Measurements from ENCODE around the gene ZNF318. TPM values are rescaled to one million over a fixed set of nuclear protein-coding genes. Genes with fewer than 3 reads are reported as not detected.
"Not testable (repeated sequence)": the region's sequence is repeated elsewhere in the genome, so short reads cannot be mapped to it uniquely, and the experiment has no call there.

Gene ZNF318
- total RNA-seq, 2 experiments from 2014 or later, result 10.0 to 10.1 TPM

DNA sequence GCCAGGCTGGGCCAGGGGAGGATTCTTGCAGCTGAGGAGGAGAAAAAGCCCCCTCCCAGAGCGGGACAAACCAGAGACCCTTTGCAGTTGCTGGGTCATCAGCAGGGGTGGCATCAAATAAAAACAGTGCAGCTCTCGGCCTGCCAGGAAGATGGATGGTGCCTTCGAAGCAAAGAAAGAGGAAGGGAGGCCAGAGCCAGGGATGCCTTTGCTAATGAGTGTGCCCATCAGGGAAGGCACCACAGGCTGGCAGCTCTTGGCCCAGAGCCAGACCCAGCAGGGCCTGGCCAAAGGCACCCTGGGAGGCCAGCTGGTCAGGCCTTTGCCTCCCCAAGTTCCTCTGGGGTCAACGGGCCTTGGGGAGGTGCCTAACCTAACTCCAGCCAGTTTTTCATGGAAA is 26.3 kb upstream of the ZNF318 start:
- Mint-ChIP-seq H3K9me3 (no peaks in the 10 kb centered on the region), H3K4me3 (no peak overlapping the region), H3K27me3 (peaks cover 20% of the 10 kb centered on the region), H3K36me3 (no peaks in the 10 kb centered on the region), H3K4me1 (peaks cover 18% of the 10 kb centered on the region), H3K27ac (no peak overlapping the region)
- no peak for DNase-seq

DNA sequence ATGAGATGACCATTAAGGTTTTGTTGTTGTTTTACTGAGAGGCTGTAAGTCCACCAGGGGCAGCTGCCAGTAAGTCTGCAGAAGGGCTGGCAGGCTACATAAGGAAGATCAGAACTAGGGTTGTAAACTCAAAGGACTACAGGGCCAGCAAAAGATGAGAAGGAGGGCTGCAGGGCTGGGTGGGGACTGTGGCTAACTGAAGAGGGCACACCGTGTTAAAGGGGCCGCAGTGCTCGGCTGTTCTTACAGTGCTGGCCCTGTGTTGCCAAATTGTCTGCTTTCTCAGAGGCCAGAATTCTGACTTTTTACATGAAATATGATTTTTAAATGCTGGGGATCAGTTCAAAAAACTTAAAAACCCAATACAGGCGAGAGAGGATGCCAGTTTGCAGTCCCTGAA is 25.5 kb upstream of the ZNF318 start:
- no peak overlapping the region for H3K27ac Mint-ChIP-seq
- H3K27me3 Mint-ChIP-seq, result peaks cover 25% of the 10 kb centered on the region
- peaks cover 22% of the 10 kb centered on the region for H3K4me1 Mint-ChIP-seq
- H3K36me3 Mint-ChIP-seq, result no peaks in the 10 kb centered on the region
- H3K4me3 Mint-ChIP-seq, result no peak overlapping the region
- DNase-seq, result no peak
- H3K9me3 Mint-ChIP-seq, result no peaks in the 10 kb centered on the region

GRCh38 chr6:43393602-43394001 is 24.2 kb upstream of the ZNF318 start:
- Mint-ChIP-seq H3K9me3 (no peaks in the 10 kb centered on the region), H3K4me1 (peaks cover 23% of the 10 kb centered on the region), H3K36me3 (no peaks in the 10 kb centered on the region), H3K4me3 (peak overlapping the region; percentile 8), H3K27ac (no peak overlapping the region), H3K27me3 (peaks cover 36% of the 10 kb centered on the region)
- DNase-seq, result no peak

GRCh38 chr6:43393133-43393532 is 23.7 kb upstream of the ZNF318 start:
- Mint-ChIP-seq H3K27me3 (peaks cover 37% of the 10 kb centered on the region), H3K4me1 (peaks cover 23% of the 10 kb centered on the region), H3K4me3 (peak overlapping the region; percentile 8)
- not testable (repeated sequence) for H3K9me3 Mint-ChIP-seq, H3K27ac Mint-ChIP-seq, DNase-seq, H3K36me3 Mint-ChIP-seq

DNA sequence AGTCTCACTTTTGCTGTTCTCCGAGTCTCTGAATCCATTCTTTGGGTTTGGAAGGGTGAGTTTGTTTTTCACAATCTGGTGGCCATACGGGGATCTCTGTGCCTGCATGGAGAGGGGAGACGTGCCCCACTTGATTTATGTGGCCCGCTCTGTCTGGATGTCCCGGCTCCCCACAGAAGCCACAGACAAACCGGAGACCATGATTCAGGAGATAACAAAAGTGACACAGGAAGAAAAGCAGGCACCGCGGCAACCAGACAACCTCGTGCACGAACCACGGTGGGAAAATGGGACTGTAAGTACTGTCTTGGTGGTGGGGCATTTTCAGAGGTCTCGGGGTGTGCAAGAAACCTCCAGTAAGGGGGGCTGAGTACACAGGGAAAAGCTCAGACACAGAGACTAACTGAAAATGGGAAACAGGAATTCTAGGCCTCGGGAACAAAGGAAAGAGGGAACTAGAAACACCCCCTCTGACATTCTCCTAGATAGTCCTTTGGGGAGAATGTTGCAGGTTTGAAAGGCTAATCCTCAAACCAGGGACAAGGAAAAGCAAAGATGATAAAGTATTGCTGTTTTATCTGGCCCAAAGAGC is 22.1 kb upstream of the ZNF318 start:
- Mint-ChIP-seq H3K4me3 (peak overlapping the region; percentile 35), H3K27ac (no peak overlapping the region), H3K36me3 (no peaks in the 10 kb centered on the region), H3K4me1 (peaks cover 23% of the 10 kb centered on the region), H3K9me3 (no peaks in the 10 kb centered on the region), H3K27me3 (peaks cover 45% of the 10 kb centered on the region)
- DNase-seq, result peak; percentile 14

GRCh38 chr6:43390753-43391439 is 21.4 kb upstream of the ZNF318 start:
- H3K4me1 Mint-ChIP-seq, result peaks cover 26% of the 10 kb centered on the region
- H3K4me3 Mint-ChIP-seq, DNase-seq, H3K36me3 Mint-ChIP-seq, H3K27ac Mint-ChIP-seq, H3K9me3 Mint-ChIP-seq: not testable (repeated sequence)
- peaks cover 45% of the 10 kb centered on the region for H3K27me3 Mint-ChIP-seq

- Mint-ChIP-seq H3K36me3 (no peaks in the 10 kb centered on the region), H3K9me3 (peaks cover 1% of the 10 kb centered on the region), H3K27me3 (peaks cover 45% of the 10 kb centered on the region), H3K27ac (no peak overlapping the region), H3K4me1 (peaks cover 32% of the 10 kb centered on the region), H3K4me3 (no peak overlapping the region)
- no peak for DNase-seq
Observed at GRCh38 chr6:43389730-43390295, 20.4 kb upstream of the ZNF318 start.

GRCh38 chr6:43386492-43386891 is 17.0 kb upstream of the ZNF318 start:
- H3K9me3 Mint-ChIP-seq, result peaks cover 1% of the 10 kb centered on the region
- H3K27me3 Mint-ChIP-seq, result peaks cover 29% of the 10 kb centered on the region
- H3K4me1 Mint-ChIP-seq, result peaks cover 50% of the 10 kb centered on the region
- H3K36me3 Mint-ChIP-seq, result no peaks in the 10 kb centered on the region
- H3K4me3 Mint-ChIP-seq, result no peak overlapping the region
- no peak overlapping the region for H3K27ac Mint-ChIP-seq
- DNase-seq, result no peak

- H3K4me1 Mint-ChIP-seq, result peaks cover 41% of the 10 kb centered on the region
- H3K27ac Mint-ChIP-seq, result peak overlapping the region; percentile 85
- H3K36me3 Mint-ChIP-seq, result no peaks in the 10 kb centered on the region
- no peak for DNase-seq
- peaks cover 1% of the 10 kb centered on the region for H3K9me3 Mint-ChIP-seq
- peak overlapping the region; percentile 3 for H3K4me3 Mint-ChIP-seq
- H3K27me3 Mint-ChIP-seq, result peaks cover 8% of the 10 kb centered on the region
Observed at GRCh38 chr6:43383021-43383667, 13.7 kb upstream of the ZNF318 start.

DNA sequence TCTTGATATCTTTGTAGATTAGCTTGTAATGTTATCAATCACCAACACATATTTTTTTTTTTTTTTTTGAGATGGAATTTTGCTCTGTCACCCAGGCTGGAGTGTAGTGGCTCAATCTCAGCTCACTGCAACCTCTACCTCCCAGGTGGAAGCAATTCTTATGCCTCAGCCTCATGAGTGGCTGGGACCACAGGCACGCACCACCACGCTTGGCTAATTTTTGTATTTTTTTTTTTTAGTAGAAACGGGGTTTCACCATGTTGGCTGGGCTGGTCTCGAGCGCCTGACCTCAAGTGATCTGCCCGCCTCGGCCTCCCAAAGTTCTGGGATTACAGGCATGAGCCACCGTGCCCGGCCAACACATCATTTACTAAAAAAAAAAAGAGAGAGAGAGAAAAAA is 11.4 kb upstream of the ZNF318 start:
- peaks cover 47% of the 10 kb centered on the region for H3K4me1 Mint-ChIP-seq
- DNase-seq, H3K27me3 Mint-ChIP-seq, H3K27ac Mint-ChIP-seq, H3K9me3 Mint-ChIP-seq, H3K36me3 Mint-ChIP-seq, H3K4me3 Mint-ChIP-seq: not testable (repeated sequence)

DNA sequence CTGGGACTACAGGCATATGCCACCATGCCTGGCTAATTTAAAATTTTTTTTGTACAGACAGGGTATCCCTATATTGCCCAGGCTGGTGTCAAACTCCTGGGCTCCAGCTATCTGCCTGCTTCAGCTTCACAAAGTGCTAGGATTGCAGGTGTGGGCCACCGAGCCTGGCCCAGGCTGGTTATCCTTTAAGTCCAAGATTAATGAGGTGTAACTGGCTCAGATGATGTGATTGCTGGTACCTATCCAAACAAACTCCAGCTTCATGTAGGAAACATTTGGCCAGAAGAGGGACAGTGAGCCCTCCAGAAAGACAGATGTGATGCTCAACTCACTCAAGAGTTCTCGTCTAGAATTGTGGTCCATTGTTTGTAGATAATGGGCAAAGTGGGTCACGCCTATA is 9.2 kb upstream of the ZNF318 start:
- no peak for DNase-seq
- H3K27ac Mint-ChIP-seq, result no peak overlapping the region
- H3K27me3 Mint-ChIP-seq, result no peaks in the 10 kb centered on the region
- peaks cover 34% of the 10 kb centered on the region for H3K4me1 Mint-ChIP-seq
- H3K36me3 Mint-ChIP-seq, result no peaks in the 10 kb centered on the region
- no peak overlapping the region for H3K4me3 Mint-ChIP-seq
- no peaks in the 10 kb centered on the region for H3K9me3 Mint-ChIP-seq

GRCh38 chr6:43377710-43378229 is 8.3 kb upstream of the ZNF318 start:
- Mint-ChIP-seq H3K9me3 (no peaks in the 10 kb centered on the region), H3K27me3 (no peaks in the 10 kb centered on the region), H3K36me3 (no peaks in the 10 kb centered on the region), H3K27ac (no peak overlapping the region), H3K4me3 (no peak overlapping the region), H3K4me1 (peaks cover 26% of the 10 kb centered on the region)
- no peak for DNase-seq

DNA sequence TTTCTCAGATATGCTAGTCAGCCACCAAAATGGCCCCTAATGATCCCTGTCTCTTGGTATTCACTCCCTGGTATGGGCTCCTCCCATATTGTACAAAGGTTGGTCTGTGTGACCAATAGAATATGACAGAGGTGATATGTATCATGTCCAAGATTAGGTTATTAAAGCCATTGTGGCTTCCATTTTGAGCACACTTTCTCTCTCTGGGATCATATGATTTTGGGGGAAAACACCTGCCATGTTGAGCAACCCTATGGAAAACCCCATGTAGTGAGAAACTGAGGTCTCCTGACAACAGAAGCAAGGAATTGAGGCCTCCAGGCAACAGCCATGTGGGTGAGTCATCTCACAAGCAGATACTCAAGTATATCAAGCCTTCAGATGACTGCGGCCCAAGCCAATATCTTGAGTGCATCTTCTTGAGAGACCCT is 7.1 kb upstream of the ZNF318 start:
- peaks cover 18% of the 10 kb centered on the region for H3K4me1 Mint-ChIP-seq
- no peaks in the 10 kb centered on the region for H3K27me3 Mint-ChIP-seq
- no peak overlapping the region for H3K4me3 Mint-ChIP-seq
- peak; percentile 47 for DNase-seq
- no peaks in the 10 kb centered on the region for H3K36me3 Mint-ChIP-seq
- H3K27ac Mint-ChIP-seq, result peak overlapping the region; percentile 46
- H3K9me3 Mint-ChIP-seq, result no peaks in the 10 kb centered on the region

- Mint-ChIP-seq H3K36me3 (no peaks in the 10 kb centered on the region), H3K4me1 (peaks cover 15% of the 10 kb centered on the region)
Observed at GRCh38 chr6:43375693-43376092, 6.2 kb upstream of the ZNF318 start.

GRCh38 chr6:43373252-43373875 is 3.9 kb upstream of the ZNF318 start:
- no peak for DNase-seq
- H3K4me3 Mint-ChIP-seq, result no peak overlapping the region
- H3K4me1 Mint-ChIP-seq, result peaks cover 22% of the 10 kb centered on the region
- H3K27ac Mint-ChIP-seq, result no peak overlapping the region
- no peaks in the 10 kb centered on the region for H3K9me3 Mint-ChIP-seq
- H3K36me3 Mint-ChIP-seq, result no peaks in the 10 kb centered on the region
- no peaks in the 10 kb centered on the region for H3K27me3 Mint-ChIP-seq

More at GRCh38 chr6:43375693-43376092, 6.2 kb upstream of the ZNF318 start:
- DNase-seq, result no peak
- Mint-ChIP-seq H3K9me3 (no peaks in the 10 kb centered on the region), H3K27ac (no peak overlapping the region), H3K4me3 (no peak overlapping the region), H3K27me3 (no peaks in the 10 kb centered on the region)

Measured in activated naive CD8-positive, alpha-beta T cell treated with anti-CD3 and anti-CD28 coated beads for 36 hours (primary cell).